GM21576 (cell line): ENCODE data around the gene MAN1A1.

ENCODE experiments used
- ATAC-seq: cut with Tn5 transposase; IDR thresholded peaks from one replicate; pipeline ENCODE4 v1.9.1; 2021; ENCODE audit warnings: mild to moderate bottlenecking, moderate library complexity; ENCODE audit not compliant: unreplicated experiment

The MAN1A1 gene

GRCh38 chr6:119127627-119128026 lies 221.9 kb downstream of the MAN1A1 start:
- ATAC-seq: no peak
